ENCODE results near the gene NELL1. TPM values are rescaled to one million over a fixed set of nuclear protein-coding genes. Genes with fewer than 3 reads are reported as not detected.

NELL1 gene
- polyA plus RNA-seq, 1 donor, result 2.6 TPM

DNA sequence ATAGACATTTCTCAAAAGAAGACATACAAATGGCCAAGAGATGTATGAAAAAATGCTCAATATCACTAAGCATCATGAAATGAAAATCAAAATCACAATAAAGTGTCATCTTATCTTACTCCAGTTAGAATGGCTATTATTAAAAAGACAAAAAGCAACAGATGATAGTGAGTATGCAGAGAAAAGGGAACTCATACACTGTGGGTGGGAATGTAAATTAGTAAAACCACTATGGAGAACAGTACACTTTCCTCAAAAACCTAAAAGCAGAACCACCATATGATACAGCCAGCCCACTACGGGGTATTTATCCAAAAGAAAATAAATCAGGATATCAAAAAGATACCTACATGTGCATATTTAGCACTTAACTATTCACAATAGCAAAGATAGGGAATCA lies 823.5 kb downstream of the NELL1 start:
- DNase-seq, result no peak

DNA sequence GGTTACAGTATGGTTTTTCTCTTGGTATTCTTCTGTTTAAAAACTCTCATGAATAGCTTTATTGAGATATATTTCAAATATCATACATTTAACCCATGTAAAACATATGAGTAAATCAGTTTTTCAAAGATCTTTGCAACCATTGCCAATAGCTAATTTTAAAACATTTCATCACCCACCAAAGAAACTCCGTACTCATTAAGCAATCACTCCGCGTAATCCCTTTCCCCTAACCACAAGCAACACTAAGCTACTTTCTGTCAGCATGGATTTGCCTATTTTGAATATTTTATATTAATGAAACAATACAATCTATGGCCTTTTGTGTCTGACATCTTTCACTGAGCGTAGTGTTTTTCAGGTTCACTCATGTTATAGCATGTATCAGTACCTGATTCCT lies 825.6 kb downstream of the NELL1 start:
- DNase-seq, result no peak

DNA sequence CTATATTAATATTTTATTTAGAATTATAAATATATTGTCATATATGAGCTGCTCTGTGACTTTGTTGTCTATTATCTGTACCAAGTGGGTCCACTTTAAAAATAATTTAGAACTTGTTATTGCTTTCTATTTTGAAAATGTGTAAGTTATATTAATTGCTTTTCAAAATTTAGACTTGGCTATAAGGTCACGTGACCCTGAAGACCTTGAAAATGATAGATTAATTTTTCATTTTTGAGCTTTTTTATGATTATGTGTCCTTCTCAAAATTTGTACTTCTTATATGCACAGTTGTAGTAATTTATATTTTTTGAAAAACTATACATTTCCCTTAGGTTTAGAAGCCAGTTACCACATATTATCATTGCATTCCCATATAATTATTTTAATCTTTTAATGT lies 826.5 kb downstream of the NELL1 start:
- DNase-seq, result no peak

DNA sequence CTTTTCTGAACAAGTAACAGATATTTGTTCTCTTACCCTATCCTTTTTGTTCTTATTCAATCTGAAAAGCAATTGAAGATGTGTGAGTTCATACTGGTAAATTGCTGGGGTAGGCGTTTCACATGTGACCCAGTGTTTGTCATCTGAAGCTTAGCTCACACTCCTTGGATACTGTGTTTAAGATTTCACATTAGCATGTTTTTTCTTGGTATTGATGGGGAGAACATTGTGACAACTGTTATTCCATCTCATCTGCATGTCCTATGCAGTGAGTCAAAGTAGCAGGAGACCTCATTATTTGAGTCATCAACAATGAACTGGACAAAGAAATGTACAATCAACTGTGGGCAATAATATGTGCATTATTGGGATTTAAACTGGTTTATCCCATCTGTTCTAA lies 831.9 kb downstream of the NELL1 start:
- no peak for DNase-seq

DNA sequence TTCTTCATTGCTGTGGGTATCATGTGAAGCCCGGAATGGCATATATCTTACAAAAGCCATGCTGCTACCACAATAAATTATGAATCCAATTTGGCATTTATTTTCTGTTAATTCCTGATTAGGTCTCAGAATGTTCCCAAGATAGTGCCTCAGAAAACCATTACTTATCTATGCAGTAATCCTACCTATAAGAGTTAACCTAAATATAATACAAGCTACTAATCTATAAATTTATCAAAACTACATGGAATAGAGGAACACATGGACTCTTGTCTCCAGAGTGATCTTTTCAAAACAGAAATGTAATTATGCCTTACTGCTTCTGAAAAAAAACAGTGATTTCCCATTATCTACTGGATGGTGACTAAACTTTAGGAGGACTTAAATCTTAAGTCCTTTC lies 835.7 kb downstream of the NELL1 start:
- DNase-seq, result no peak

- peak; percentile 60 for DNase-seq
Measured at GRCh38 chr11:21511835-21512440, 842.6 kb downstream of the NELL1 start.

DNA sequence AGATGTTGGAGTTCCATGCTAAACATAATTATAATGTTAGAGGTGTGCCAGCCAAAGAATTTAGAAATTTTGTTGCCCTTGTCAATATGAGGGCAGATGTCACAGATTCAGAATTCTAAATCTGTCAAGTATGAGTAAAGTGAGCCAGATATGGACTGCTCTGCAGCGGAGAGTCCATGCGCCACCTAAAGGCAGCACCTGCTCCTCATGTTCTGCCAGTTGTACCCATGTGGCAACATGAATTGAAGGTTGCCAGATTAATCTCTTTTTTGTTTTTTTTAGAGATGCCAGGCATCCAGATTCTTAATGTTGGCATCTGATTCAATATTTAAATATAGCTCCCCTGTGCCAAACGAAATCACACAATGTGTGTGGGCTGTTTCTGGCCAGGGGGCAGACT lies 844.9 kb downstream of the NELL1 start:
- no peak for DNase-seq

GRCh38 chr11:21520244-21520643 lies 850.9 kb downstream of the NELL1 start:
- DNase-seq, result no peak

GRCh38 chr11:21529187-21529586 lies 859.8 kb downstream of the NELL1 start:
- DNase-seq, result no peak

DNA sequence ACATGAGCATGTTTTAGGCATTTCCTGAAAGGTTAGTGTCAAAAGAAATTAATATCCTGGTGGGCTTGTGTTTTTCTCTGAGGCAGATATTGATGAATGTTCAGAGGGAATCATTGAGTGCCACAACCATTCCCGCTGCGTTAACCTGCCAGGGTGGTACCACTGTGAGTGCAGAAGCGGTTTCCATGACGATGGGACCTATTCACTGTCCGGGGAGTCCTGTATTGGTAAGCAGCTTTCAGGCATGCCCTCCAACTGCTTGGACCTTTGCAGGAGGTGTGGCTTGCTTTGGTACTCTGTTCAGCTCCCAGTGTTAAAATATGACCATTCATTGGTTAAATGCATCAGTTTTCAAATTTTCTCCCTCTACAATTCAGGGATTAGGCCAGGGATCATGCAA lies 864.9 kb downstream of the NELL1 start:
- no peak for DNase-seq

DNA sequence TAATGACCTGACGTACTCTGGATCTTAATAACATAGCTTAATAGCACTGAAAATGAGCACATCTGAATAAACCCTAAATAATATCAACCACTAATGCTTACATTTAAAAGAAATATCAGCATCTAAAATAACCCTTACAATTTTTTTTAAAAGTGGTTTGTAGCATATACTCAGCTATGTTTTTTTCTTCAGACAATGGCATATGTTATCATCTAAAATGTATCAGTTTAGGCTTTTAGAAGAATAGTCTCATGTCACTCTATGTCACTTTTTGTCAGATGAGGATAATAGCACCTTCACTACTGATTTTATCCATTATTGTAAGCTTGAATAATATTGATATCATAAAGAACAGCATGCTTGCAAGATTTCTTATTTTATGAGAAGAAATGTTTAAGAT lies 868.6 kb downstream of the NELL1 start:
- DNase-seq, result no peak

DNA sequence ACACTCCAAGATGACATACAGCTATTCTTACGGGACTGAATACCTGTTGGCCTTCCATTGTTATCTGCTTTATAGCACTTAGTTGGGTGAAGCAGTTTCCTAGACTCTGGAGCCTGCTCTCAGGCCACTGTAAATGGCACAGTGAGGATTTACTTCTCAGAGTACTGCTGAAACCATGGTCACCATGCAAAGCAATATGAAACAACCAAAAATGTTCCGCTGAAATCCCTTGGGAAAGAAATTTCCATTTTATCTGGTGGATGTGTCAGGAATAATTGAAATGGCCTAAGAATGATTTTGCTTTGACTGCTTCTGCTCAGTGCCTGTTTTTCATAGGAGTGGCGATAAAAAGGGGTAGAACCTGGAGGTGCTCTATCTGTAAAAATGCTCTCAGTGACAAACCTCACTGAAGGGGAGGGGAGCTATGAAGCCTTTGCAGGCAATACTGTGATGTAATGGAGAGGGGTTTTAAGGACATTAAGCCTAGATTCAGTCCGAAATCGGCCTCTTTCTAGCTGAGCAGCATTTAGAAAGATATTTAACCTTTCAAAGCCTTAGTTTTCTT lies 871.9 kb downstream of the NELL1 start:
- DNase-seq, result no peak

DNA sequence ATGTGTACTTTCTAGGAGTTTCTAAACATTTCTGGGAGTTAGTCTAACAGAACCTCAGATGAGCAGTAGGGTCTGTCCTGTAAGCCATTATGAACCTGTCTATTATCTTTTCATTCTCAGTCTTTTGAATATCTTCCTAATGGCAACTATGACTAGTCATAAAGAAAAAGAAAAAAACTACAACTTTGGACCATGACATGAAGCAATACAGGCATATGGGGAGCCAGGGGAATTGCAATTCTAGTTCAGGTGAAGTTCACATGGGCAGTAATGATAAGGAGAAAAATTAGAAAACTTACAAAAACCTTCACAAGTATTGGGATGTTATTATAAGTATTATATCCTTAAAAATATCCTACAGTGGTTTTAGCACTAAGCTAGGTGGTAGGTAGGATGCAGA lies 874.5 kb downstream of the NELL1 start:
- DNase-seq, result no peak

GRCh38 chr11:21545699-21546098 lies 876.3 kb downstream of the NELL1 start:
- no peak for DNase-seq

GRCh38 chr11:21546703-21547102 lies 877.3 kb downstream of the NELL1 start:
- DNase-seq, result no peak

DNA sequence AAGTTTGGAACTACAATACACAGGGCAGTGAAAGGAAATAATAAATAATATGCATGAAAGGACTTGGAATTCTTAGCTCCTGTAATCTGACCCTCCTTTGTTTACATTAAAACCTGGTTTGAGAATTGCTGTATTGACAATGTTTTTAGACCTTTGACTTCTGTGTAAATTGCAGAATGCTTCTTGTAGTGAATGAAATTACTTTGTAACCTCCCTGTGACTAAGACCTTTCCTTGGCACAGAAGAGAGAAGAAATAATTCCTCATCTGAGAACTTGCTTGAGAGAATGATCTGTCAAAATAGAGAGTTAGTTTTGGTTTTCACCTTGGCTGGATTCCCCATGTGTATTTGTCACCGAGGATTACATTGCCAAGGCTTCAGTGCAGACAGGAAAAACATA lies 883.5 kb downstream of the NELL1 start:
- peak; percentile 19 for DNase-seq

DNA sequence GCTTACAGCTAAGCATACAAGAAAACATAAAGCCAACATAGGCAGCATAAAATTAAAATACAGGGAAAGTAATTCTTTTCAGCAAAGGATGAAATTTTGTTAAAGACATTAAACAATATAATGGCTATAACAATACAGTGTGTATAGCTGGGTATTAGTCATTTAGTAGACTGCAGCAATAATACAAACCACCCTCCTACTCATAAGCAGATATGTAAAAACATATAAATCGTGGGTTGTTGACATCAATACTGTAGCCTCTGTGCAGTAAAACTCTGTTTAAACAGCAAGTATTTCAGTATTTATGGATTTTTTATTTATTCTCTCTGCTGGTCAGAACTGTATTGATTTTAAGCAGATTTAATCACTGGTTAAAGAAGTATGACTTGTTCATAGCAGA lies 884.4 kb downstream of the NELL1 start:
- DNase-seq, result no peak

DNA sequence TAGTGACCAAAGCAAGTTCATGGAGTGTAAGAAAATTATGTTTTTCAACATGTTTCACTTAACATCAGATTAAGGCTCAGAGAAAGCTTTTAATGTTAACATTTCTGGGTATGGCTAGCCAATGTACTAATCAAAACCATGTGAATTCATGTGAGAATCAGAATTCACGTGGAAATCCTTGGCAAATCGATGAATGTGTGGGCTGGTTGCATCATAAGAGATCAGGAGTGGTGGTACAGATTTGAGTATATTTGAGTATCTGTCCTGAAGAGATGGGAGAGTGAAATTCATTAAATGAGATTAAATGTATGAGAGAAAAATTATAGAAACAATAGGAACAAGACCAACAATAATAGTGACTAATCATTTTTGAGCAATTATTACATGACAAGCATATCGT lies 884.9 kb downstream of the NELL1 start:
- DNase-seq, result no peak

- DNase-seq, result no peak
Measured at GRCh38 chr11:21556926-21557325, 887.5 kb downstream of the NELL1 start.

DNA sequence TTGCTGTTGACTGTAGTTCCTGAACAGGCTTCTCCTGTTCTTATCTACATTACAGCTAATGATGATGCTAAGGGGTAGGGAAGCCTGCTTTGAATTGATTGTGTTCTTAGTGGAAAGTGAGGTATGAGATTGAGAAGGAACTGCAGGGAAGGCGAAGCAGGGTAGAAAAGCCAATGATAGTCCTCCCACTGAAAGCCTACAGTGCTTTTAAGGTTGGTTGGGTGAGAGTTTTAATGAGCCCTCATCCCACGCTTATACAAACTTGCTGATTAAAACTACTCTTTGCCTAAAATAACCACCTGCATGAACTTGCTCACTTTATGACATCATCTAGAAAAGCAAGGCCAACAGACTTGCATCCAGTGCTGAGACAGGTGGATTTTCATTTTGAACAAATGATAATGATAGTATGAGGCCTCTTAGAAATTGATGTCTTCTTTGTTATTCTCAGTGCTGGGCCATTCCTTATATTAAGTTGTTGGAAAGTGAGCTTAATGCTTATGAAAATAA lies 891.1 kb downstream of the NELL1 start:
- DNase-seq, result no peak

DNA sequence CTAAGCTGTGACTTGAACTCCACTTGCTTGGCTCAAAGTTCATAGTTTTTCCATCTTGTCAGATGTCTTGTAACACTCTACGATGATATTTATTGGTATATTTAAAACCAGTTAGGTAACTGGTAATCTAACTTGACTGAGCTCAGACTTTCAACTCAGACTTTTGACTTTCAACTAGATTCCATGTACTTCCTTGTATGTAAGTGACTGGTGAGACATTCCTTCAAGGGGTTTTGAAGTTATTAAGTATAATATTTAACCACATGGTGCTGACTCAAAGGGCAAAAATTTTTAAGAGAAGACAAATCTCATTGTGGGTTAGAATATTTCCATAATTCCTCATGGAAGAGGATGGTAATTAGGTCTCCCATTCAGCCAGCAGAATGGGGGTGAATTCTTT lies 892.2 kb downstream of the NELL1 start:
- DNase-seq, result no peak

DNA sequence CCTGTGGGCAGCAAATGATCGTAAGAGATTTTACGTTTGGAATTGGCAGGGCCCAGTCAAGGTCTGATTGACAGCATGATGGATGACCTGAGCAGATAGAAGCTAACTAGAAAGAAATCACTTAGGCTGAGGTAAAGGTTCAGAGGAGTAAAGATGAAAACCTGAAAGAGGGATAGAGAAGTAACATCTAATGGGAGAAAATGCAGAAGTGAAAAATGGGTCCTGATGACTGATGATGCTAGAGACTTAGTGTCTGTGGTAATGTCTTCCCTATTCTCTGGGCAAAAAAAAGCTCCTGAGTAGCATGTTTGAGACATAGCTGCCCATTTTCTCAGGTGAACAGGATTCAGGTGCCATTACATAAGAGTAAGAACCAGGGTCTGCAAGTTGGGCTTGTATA lies 894.7 kb downstream of the NELL1 start:
- DNase-seq, result no peak

- DNase-seq, result no peak
Measured at GRCh38 chr11:21564833-21565682, 895.7 kb downstream of the NELL1 start.

Data from left kidney (tissue), 2 donors.